GM19023 (cell line): ENCODE measurements around the gene KNSTRN.

Experiments
- ATAC-seq: cut with Tn5 transposase; IDR thresholded peaks from one replicate; pipeline ENCODE4 v1.9.1; 2021; ENCODE audit warnings: mild to moderate bottlenecking, moderate library complexity; ENCODE audit not compliant: unreplicated experiment

The KNSTRN gene

GRCh38 chr15:40428185-40428584 is 45.7 kb downstream of the KNSTRN start:
- ATAC-seq: no peak

GRCh38 chr15:40429068-40429710 is 46.7 kb downstream of the KNSTRN start:
- ATAC-seq: no peak

GRCh38 chr15:40430271-40430805 is 47.8 kb downstream of the KNSTRN start:
- no peak for ATAC-seq

- no peak for ATAC-seq
Measured at GRCh38 chr15:40435023-40435709, 52.6 kb downstream of the KNSTRN start.

GRCh38 chr15:40435710-40436089 is 53.2 kb downstream of the KNSTRN start:
- ATAC-seq: no peak

GRCh38 chr15:40436116-40436891 is 53.8 kb downstream of the KNSTRN start:
- no peak for ATAC-seq

- ATAC-seq: no peak
Measured at GRCh38 chr15:40436892-40437751, 54.6 kb downstream of the KNSTRN start.

- ATAC-seq: no peak
Measured at GRCh38 chr15:40437752-40438687, 55.5 kb downstream of the KNSTRN start.

- no peak for ATAC-seq
Measured at GRCh38 chr15:40438712-40439111, 56.2 kb downstream of the KNSTRN start.

- ATAC-seq: no peak
Measured at GRCh38 chr15:40439461-40439959, 57.0 kb downstream of the KNSTRN start.

GRCh38 chr15:40439960-40440742 is 57.6 kb downstream of the KNSTRN start:
- ATAC-seq: no peak

- peak; percentile 88 for ATAC-seq
Measured at GRCh38 chr15:40440743-40441564, 58.4 kb downstream of the KNSTRN start, which contains the start of gene BAHD1. TSS of gene BAHD1 (plus strand) at chr15:40440953. CDS start at chr15:40458465, 17,512 bp downstream.

- no peak for ATAC-seq
Measured at GRCh38 chr15:40441565-40442531, 59.3 kb downstream of the KNSTRN start.

- ATAC-seq: no peak
Measured at GRCh38 chr15:40443255-40443654, 60.7 kb downstream of the KNSTRN start.

GRCh38 chr15:40443846-40444245 is 61.3 kb downstream of the KNSTRN start:
- no peak for ATAC-seq
